HG02852 (cell line): ENCODE results near the gene CRACR2B.

Experiments used
- ATAC-seq: cut with Tn5 transposase; IDR thresholded peaks from one replicate; pipeline ENCODE4 v1.9.1; 2021; ENCODE audit warnings: mild to moderate bottlenecking, moderate library complexity; ENCODE audit not compliant: unreplicated experiment

CRACR2B gene

GRCh38 chr11:850775-851763 is 23.4 kb downstream of the CRACR2B start:
- no peak for ATAC-seq

- ATAC-seq = no peak
These were observed 25.0 kb downstream of the CRACR2B start for GRCh38 chr11:852762-853161.

GRCh38 chr11:853682-854448 is 26.1 kb downstream of the CRACR2B start:
- ATAC-seq = no peak

- no peak for ATAC-seq
These were observed 27.0 kb downstream of the CRACR2B start for GRCh38 chr11:854601-855329.

- ATAC-seq = no peak
These were observed 27.6 kb downstream of the CRACR2B start for GRCh38 chr11:855330-855674.

GRCh38 chr11:855796-856195 is 28.1 kb downstream of the CRACR2B start:
- ATAC-seq = no peak

GRCh38 chr11:856397-856796 is 28.7 kb downstream of the CRACR2B start:
- ATAC-seq = no peak

GRCh38 chr11:858053-858761 is 30.5 kb downstream of the CRACR2B start:
- ATAC-seq = no peak

DNA sequence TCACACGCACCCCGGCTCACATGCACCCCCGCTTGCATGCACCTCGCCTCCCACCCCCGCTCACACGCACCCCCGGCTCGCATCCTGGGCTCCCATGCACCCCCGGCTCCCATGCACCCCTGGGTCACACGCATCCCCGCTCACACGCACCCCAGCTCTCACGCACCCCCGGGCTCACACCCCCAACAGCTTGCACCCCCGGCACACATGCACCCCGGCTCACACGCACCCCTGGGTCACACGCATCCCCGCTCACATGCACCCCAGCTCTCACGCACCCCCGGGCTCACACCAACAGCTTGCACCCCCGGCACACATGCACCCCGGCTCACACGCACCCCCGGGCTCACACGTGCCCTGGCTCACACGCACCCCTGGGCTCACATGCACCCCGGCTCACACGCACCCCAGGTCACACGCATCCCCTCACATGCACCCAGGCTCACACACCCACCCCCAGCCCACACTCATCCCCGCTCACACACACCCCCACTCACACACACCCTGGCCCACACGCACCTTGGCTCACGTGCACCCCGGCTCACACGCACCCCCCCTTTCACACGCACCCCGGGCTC is 31.1 kb downstream of the CRACR2B start:
- no peak for ATAC-seq

DNA sequence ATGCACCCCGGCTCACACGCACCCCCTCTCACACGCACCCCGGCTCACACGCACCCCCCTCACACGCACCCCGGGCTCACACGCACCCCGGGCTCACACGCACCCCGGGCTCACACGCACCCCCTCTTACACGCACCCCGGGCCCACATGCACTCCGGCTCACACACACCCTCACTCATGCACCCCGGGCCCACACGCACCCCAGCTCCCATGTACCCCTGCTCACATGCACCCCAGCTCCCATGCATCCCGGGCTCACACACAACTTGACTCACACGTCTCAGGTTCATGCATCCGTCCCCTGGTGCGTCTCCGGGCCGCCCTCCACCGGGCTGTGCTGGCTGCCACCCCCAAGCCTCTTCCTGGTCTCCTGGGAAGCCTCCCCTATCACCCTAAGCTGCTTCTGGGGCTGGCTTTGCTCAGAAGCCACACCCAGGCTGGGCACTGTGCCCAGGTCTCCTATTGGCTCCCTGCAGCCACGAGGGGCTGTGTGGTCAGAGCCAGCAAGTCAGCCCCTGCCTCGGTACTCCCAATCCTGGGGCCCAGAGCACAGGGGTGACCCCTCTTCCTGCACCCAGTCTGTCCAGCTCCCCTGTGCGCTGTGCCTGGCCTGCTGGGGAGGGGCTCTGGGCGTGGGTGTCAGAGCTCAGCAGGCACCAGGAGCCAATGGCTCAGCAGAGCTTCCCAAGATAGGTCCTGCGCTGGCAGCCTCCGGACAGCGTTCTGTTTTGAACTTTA is 31.8 kb downstream of the CRACR2B start:
- no peak for ATAC-seq

DNA sequence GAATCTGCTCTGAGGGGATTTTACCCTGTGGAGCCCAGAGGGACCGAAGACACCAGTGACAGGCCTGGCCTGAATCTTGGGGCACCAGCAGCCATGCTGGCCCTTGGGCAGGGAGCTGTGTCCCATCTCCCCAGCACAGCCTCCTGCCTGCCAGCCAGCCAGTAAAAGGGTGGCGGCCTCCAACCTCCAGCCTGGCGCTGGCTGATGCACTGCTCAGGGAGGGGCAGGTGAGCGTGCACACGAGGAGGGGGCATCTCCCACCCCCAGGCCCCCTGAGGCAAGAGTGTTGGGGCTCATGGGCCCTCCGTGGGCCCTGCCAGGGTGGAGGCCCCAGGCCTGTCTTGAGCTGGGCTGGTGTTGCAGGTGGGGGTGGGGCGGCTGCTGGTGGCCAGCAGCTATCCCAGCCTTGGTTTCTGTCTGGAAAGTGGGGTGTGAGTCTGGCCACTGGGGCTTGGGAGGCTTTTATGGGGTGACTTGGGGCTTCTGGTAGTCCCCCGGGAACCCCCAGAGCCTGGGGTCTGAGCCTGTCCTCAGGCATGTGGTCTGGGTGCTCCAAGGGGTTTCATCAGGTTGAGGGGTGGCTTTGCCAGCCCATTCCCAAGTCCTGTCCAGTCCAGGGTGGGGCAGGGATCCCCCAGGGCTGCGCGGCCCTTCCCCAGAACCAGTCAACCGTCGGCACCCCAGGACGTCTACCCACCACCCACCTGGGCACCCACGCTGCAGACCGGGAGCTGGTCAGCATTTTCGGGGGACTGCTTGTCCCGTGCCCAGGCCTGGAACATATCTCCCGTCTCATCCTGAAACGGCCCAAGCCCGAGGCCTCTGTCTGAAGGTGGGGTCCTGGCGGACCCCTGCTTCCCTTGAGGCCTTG is 32.8 kb downstream of the CRACR2B start:
- ATAC-seq = no peak

DNA sequence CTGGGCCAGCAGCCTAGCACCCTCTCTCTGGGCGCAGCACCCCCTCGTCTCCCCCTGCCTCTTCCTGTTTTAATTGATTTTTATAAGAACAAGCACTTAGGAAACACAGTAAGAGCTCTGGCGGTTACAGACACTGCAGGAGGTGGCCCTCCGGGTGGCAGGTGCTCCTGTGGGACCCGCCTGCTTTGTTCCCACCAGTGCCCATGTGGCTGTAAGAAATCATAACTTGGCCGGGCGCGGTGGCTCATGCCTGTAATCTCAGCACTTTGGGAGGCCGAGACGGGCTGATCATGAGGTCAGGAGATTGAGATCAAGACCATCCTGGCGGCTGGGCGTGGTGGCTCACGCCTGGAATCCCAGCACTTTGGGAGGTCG is 33.4 kb downstream of the CRACR2B start:
- no peak for ATAC-seq

- ATAC-seq = no peak
These were observed 34.5 kb downstream of the CRACR2B start for GRCh38 chr11:862081-862661.

GRCh38 chr11:862696-863022 is 34.9 kb downstream of the CRACR2B start:
- no peak for ATAC-seq

- ATAC-seq = no peak
These were observed 35.5 kb downstream of the CRACR2B start for GRCh38 chr11:863023-863909.

DNA sequence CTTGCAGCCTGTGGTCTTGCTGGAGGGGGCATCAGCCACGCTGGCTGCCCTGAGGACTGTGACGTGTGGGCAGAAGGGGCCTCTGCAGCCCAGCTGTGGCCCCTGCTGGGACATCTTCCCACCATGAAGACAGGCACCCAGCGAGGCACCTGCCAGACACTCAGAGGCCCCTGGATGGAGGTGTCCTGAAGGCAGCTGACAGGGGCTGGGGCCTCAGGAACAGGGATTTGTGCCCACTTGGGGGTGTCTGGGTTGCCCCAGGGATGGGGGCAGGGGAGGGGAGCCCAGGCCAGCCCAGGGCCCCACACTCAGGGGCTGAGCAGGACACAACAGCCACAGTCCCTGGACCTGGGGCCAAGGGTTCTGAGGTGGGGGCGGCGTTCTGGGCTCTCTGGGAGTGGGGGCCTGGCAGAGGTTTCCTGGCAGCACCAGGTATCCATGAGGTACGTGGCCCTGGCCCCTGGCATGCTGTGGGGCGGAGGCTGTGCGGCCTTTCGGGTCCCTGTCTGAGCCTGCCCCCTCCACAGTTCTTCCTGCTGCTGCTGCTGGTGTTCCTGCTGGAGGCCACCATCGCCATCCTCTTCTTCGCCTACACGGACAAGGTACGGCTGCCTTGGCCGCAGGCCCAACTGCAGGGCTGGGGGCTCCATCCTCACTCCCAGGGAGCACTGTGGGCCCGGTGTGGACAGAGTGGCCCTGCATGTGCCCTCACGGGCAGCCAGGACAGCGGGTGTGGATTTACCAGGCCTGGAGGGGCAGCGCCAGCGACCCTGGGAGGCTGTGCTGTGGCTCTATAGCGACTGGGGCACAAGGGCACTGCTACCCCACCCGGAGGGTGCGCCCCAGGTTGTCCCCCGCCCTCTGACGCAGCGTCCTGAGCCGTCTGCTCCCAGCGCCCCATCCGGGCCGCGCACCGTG is 36.5 kb downstream of the CRACR2B start:
- no peak for ATAC-seq

DNA sequence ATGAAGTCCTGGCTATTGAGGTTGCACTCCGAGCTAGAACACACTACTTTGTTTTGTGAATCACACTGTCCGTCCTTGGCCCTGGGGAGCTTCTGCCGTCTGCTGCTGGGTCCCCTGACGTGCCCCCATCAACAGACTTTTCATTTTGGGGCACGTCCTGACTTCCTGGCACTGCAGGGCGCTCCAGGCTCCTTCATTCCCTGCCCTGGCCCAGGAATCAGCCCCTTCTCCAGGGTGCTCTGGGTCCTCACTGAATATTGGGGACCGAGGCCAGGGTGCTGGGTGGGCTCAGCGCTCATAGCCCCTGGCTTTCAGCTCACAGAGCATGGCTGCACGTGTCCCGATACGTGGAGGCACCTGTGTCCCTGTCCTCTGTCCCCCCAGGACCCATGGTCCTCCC is 37.2 kb downstream of the CRACR2B start:
- ATAC-seq = no peak
